Mammary epithelial cell (primary cell): ENCODE data around the gene FGF12.
A peak's percentile ranks its signal among the peaks of the same experiment; 100 is the strongest.

Experiments used
- EZH2 ChIP-seq: IDR thresholded peaks from 2 replicates; pipeline ENCODE4 v1.6.1; 2012; ENCODE audit warnings: low read length, inconsistent platforms, borderline replicate concordance
- TF ChIP-seq, protein P1 (sequence below), 2 donors: IDR thresholded peaks in 1 of 2; conservative IDR thresholded peaks in 1 of 2; 2 replicates each; pipeline ENCODE4 v1.5.1; 2011 to 2012; ENCODE audit warnings: inconsistent platforms in 2 of 2, low read length in 2 of 2, mild to moderate bottlenecking in 2 of 2, control low read depth in 1 of 2, low read depth in 1 of 2; ENCODE audit not compliant: insufficient read depth in 1 of 2; ENCODE audit errors: extremely low read depth in 1 of 2

DNA sequence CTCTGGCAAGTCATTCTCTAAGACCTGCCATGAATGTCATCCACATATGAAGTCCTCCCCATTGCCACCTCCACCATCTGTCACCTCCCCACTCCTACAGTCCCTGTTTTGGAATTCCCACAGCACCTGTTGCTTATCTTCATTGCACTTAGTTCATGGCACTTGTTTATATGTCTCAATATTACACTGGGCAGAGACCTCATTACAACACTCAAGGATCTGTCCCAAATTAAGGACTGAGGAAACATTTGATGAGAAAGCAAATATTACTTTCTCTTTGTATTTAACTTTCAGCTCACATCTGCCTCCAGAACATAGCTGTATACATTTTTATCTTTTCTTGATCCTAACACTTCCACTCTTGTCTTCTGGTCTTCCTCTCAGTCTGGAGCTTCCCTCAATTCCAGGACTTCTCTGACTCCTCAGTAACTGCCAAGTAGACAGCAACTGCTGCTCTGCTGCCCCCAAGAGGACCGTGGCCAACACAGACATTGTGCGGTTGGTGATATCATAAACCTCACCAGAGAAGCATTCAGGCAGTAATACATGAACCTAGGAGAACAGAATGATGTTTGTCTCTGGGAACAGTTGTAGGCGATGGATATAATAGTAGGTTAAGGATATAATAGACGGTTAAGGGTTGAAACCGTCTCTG is 45.0 kb upstream of the FGF12 start:
- TF ChIP-seq, protein P1, sequence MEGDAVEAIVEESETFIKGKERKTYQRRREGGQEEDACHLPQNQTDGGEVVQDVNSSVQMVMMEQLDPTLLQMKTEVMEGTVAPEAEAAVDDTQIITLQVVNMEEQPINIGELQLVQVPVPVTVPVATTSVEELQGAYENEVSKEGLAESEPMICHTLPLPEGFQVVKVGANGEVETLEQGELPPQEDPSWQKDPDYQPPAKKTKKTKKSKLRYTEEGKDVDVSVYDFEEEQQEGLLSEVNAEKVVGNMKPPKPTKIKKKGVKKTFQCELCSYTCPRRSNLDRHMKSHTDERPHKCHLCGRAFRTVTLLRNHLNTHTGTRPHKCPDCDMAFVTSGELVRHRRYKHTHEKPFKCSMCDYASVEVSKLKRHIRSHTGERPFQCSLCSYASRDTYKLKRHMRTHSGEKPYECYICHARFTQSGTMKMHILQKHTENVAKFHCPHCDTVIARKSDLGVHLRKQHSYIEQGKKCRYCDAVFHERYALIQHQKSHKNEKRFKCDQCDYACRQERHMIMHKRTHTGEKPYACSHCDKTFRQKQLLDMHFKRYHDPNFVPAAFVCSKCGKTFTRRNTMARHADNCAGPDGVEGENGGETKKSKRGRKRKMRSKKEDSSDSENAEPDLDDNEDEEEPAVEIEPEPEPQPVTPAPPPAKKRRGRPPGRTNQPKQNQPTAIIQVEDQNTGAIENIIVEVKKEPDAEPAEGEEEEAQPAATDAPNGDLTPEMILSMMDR (conservative IDR thresholded peaks at IDR 0.05 in 1 of 2, IDR thresholded peaks at IDR 0.05 in 1 of 2; ENCODE audit: extremely low read depth in 1 of 2, insufficient read depth in 1 of 2, low read depth in 1 of 2, low read length in 2 of 2): peak; percentile 66 to 72
- TF ChIP-seq EZH2: no peak
